T-helper 2 cell (primary cell): Measurements from ENCODE around the gene TK1.
A peak's percentile ranks its signal among the peaks of the same experiment; 100 is the strongest.

Experiments used
- DNase-seq, 5 experiments: peaks; one replicate each; pipeline versions ENCODE4 v3.0.0 to v3.0.0-alpha.2; 2012 to 2022

TK1 gene

DNA sequence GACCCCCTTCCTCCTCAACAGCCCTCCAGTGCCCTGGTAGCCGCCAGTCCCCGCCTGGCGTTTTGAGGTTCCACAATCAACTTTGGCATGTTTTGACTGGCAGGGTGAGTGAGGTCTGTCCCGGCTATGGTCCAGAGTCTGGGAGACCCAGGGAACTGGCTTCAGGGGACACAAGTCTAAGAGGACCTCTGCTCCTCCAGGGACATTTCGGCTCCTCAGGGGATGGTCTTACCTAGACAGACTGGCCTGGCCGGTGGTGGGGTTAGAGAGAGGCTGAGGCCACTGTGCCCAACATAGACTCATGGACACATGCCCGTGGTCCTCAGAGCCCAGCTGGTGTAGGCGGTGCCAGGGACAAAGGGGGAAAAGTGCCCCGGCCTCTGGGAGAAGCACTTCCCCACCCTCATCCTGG is 54.1 kb downstream of the TK1 start:
- no peak for DNase-seq

DNA sequence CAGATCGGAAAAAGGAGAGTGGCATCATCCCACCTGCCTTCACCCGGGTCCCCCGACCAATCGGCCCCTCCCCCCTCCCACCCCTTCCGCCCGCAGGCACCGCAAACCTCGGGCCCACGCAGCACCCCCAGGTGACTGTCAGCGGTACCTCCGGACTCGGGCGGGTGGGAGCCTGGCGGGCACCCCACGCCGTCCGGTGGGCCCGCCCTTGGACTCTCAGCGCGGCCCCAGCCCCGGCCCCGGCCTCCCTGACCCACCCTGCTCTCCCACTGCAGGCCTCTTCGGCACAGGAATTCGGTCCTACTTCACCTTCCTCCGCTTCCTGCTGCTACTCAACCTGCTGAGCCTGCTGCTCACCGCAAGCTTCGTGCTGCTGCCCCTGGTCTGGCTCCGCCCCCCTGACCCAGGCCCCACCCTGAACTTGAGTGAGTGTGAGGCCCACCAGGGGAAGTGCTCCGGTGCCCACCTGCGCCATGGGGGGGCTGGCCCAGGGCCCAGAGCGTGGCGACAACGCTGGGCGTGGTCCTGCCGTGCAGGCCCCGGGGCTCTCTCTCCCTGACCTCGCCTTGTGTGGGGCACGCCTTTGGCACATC is 54.7 kb downstream of the TK1 start:
- peak in 3 of 5 experiments; percentile 59 to 90 (median 83) for DNase-seq

DNA sequence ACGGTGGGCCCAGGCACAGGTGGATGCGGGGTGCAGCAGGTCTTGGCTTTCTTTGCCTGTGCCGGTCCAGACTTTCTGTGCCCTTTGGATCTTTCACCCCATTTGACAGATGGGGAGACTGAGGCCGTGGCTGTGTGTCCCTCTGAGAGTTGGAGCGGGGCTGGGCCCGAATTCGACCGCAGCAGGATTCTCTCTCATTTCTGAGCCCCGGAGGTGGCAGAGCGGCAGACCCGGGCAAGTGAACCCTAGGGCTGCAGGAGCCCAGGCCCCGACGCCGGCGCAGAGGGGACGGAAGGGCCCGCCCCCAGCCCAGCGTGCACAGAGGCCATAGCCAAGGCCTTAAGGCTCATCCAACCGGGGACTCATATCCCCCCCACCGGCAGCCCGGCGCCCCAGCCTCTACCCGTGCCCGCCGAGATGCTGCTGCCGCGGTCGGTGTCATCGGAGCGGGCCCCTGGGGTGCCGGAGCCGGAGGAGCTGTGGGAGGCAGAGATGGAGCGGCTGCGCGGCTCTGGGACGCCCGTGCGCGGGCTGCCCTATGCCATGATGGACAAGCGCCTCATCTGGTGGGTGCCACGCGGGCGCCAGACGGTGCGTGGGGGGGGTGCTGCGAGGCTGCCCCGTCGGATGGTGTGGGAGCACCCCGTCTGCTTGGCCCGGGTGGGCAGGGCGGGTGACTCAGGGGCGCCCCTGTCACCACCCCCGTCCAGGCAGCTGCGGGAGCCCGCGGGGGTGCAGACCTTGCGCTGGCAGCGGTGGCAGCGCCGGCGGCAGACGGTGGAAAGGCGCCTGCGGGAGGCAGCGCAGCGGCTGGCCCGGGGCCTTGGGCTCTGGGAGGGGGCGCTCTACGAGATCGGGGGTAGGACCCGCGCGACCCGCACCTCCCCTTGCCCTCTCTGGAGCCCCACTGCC is 55.4 kb downstream of the TK1 start:
- peak in 2 of 5 experiments; percentile 50 to 73 for DNase-seq

DNA sequence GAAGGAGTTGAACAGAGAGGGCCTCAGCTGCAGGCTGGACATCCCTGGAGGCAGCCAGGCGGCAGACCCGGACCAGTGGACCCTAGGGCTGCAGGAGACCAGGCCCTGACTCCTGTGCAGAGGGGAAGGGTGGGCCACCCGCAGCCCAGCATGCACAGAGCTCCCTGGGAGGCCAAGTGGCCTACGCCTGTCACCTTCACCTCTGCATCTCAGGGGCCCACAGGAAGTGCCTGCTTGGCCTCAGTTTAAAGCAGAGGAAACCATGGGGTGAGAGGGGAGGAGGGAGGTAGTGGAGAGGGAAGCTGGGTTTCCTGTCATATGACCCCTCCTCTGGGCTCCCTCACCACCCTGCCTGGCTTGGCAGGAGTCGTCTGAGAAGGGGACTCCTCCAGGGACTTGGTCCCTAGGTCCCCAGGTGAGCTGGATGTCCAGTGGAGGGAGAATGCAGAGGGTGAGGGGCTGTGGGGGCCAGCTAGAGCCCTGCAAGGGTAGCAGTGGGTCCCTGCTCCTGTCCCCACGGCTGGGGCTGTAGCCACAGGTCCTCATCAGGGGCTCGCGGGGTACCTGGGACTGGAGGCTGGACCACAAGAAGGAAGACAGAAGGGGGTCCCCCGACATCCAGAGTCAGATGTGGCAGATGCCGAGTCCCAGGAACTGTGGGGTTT is 56.3 kb downstream of the TK1 start, which contains the start of gene TMC8:
TSS of gene TMC8 (plus strand) at position 335 of the 665 bp plus-strand sequence. CDS start 818 bp downstream, outside the sequence.
- DNase-seq: peak in 3 of 5 experiments; percentile 77 to 98 (median 95)

DNA sequence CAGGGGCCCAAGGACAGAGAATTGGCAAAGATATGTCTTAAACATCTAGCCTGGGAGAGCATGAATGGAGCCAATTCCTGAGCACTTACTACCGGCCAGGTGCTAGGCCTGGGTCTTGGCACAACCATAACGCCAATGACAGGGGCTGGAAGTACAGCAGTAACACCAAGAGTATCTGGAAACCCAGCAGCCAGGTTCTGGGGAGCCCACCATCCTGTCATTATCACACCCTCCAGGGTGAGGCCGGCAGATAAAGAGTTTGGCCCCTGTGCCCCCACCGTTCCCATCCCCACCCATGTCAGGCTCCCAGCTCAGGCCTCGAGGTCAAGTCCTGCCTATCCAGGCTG is 56.8 kb downstream of the TK1 start:
- DNase-seq: peak in 1 of 5 experiments; percentile 24

DNA sequence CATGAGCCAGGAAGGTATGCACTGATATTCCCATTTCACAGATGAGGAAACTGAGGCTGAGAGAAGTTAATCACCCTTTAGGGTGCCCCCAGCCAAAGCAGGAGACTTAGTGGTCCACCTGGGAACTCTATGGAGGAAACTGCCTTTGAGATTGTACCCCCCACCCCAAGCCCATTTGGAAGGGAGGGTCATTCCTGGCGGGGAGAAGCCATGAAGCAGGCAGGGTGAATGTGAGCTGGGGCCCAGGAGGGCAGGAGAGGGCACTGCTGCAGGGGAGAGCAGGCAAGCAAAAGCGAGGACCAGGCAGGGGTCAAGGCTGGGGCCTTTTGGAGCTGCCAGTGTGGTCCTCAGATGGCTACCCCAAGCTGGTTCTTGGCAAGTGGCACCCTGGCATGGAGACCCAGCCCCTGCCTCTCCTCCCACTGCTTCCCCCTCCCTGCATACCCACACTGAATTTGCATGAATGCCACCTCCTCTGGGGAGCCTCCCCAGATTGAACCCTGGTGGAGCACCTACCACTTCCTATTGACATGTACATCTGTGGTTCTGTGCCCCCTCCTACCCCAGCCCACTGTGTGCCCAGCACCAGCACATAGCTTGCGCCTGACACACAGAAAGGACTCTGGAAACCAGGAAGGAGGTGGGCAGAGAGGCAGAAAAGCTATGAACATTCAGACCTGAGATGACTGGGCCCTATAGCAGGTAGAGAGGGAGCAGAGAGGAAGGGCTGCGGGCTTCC is 57.3 kb downstream of the TK1 start:
- peak in 2 of 5 experiments; percentile 42 to 91 for DNase-seq

DNA sequence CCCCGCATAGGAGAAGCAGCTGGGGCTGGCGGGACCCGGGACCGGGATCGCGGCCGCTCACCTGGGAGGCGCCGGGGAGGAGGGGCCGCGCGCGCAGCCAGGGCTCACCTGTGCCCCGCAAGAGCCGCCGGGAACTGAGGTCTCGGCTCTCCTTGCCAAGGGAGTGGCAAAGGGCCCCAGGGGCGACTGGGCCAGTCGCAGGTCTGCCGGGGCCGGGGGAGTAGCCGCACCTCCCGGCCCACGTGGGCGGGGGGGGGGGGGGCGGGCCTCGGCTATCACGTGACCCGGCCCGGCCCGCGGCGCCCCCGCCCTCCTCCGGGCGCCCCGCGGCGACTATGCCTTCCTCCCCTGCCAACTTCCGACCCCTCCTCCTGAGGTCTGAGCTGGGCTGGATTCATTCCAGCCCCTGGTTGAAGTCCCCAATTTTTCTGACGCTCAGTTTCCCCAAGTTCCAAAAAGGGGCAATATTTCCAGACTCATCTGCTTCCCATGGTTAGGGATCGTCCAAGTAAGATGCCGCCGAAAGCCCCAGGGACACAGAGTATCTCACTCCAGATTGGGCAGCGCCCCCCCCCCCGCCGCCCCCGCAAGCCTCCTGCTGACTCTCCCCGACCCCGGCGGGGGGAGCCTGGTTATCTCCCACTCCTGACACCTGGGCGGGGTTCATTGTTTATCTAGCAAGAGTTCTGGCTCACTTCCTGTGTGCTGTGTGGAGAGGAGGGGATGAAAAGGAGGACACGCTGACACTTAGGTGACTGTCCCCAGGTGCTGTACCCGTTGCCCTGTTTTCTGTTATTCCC is 58.1 kb downstream of the TK1 start, which contains the start of gene TMC6:
TSS of gene TMC6 (minus strand) at position 205 of the 800 bp plus-strand sequence. CDS start 1,923 bp downstream, outside the sequence.
- DNase-seq: peak in 3 of 5 experiments; percentile 67 to 89 (median 83)

DNA sequence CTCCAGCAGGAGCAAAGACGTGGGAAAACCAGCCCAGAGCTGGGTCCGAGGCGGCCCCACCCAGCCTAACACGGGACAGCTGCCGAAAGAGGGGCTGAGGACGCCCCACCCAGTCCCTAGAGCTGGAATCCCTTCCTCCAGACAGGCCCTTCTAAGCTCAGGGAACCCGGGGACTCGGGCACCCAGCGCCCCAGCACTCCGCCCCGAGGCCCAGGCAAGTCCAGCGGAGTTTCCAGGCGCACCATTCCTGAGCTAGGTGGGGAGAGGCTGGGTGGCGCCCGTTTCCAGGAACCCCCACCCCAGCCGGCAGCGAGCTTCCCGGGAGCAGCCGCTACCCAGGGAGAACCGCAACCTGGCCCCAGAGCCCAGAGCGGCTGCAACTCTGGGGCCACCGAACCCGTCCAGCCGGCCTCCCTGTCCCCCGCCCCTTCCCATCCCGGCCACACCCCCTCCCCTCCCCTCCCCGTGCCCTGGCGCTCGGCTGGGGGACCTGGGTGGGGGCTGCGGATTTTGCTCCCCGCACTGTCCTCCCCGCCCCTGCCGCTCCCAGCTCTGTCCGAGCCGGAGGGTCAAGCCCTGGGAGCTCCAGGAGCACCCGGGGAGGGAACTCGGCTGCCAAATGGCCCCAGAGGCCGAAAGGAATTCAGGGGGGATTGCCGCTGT is 58.8 kb downstream of the TK1 start:
- peak in 1 of 5 experiments; percentile 44 for DNase-seq

DNA sequence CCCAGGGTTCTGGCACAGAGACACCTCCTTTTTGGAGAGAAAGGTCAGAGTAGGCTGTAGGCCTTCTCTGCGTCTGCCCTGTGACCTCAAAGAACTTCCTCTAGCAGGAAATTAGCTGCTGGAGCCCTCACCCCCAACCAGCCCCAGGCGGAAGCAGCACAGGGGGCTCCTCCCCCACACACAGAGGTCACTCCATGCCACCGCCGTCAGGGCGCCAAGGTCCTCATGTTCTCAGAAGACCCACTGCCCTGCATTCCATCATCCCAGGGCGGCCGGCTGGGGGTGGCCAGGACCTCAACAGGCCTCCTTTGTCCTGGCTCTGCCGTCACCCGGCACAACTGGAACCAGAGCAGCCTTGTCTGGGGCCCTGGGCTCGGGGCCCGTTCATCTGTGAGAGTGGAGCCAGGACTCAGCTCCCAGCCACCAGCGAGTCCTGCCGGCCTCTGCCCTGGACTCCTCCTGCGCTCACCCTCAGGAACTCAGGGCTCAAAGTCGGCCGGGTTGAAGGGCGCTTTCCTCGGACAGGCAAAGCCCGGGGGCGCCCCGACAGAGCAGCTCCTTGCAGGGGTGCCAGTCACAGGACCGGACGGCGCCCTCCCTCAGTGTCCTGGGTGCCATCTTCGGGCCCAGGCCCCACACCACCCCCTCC is 59.5 kb downstream of the TK1 start:
- peak in 3 of 5 experiments; percentile 59 to 90 (median 67) for DNase-seq

DNA sequence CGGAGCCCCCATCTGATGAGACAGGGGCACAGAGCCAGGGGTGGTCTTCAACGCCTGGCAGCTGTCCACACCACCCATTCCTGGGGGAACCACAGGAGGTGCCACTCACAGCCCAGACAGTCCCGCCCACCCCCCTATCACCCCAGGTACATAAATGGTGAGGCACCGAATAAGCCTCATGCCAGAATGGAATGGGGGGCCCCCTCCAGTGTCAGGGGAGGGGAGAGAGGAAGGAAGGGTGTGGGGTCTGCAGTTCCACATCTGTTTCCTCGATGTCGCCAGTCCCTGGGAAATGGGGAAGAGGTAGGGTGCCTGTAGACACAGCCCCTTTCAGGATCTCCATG is 60.0 kb downstream of the TK1 start:
- DNase-seq: no peak

DNA sequence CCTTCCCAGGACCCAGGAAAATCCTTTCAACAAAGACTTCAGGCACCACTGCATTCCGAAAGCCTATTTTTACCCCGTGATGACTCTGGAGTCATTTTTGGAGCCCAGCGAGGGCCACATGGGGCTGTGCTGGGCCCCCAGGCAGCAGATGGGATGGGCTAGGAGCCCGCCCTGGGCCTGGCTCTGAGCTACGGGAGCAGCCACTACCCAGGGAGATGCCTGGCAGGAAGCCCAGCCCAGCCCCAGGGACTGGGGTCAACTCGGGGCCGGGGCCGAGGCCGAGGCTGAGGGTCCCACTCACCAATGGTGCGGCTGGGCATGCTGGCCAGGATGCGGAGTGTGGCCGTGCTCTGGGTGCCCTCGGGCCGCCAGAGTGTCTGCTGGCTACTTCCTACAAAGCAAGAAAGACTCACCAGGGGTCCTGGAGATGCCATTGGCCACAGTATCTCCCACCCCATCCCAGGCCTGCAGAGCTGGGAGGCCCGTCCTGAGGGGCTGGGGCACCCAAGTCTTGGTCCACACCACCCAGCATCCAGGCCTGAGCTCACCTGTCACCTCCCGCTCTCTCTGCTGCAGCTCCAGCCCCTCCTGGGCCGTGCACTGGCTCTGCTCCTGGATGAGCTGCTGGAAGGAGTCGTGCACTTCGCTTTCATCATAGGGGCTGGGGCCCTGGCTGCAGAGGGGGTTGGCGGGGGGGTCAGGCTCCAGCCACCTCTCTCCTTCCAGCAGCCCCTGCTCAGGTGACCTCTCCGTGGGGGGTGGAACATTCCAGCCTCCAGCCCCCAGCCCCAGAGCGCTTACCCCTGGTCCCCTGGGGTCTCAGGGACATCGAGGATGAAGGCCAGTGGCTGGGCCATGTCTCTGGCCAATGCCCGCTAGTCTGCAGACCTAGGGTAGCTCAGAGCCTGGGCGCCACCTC is 60.6 kb downstream of the TK1 start:
- no peak for DNase-seq

DNA sequence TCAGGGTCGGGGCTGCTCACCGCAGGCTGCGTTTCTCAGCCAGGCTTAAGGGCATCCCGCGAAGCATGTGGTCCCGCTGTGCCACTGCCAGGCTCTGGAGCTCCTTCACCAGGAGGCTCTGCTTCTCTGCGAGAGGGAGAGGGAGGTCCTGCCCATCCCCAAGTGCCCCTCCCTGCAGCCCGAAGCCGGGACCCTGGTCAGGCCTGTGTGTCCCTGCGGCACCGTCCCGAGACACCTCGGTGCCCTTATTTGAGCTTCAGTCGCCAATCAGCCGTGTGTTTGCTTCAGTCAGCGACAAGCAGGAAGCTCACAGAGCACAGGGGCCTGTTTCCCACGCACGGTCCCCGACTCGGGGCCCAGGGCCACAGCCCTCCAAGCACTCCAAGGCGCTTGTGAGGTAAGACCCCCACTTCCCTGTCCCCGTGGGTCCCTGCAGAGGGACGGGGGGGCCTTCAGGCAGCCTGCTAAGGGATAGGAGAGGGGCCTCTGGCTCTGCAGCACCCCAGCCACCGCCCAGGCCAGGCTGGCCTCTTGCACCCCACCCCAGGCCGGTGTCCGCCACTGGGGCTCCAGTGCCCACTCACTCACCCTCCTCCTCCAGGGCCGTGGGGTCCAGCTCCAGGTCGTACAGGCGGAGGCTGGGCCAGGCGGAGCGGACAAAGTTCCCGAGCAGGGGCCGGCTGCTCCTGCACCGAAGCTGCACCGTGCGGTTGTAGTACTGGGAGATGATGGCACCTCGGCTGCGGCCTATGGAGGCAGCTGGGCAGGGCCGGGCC is 61.5 kb downstream of the TK1 start:
- peak in 1 of 5 experiments; percentile 72 for DNase-seq

DNA sequence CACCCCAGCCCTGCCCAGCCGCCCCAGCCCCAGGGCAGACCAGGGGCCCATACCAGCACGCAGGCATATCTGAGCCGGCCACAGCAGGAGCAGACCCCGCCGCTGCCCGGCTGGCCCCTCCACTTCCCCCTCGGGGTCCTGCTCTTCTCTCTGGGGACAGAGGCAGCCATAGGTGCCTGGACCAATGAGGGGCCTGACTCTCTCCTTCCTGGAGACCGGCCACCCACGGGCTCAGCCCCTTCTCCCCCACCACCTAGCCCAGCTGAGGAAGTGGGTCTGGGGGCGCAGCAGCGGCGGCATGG is 62.1 kb downstream of the TK1 start:
- DNase-seq: no peak
